NCI-H2196 treated with DMSO at 0.1 percent for 48 hours (cell line): Measurements from ENCODE around the gene DCP2.
"Not testable (repeated sequence)": the region's sequence is repeated elsewhere in the genome, so short reads cannot be mapped to it uniquely, and the experiment has no call there.

Experiments
- DNase-seq: peaks from one replicate; lab custom pipeline; 2025; ENCODE audit not compliant: unreplicated experiment; lab: John Stamatoyannopoulos, UW

DCP2 gene

GRCh38 chr5:112976432-112977309 is at the start of gene DCP2:
TSS of gene DCP2 (plus strand) at chr5:112976798. CDS start at chr5:112976934, 136 bp downstream.
- DNase-seq = peak; percentile 95

- no peak for DNase-seq
Measured at GRCh38 chr5:112929336-112930081, 47.1 kb upstream of the DCP2 start.

- no peak for DNase-seq
Measured at GRCh38 chr5:112930082-112930344, 46.6 kb upstream of the DCP2 start.

GRCh38 chr5:112931473-112931872 is 45.1 kb upstream of the DCP2 start:
- no peak for DNase-seq

- no peak for DNase-seq
Measured at GRCh38 chr5:112933105-112933504, 43.5 kb upstream of the DCP2 start.

GRCh38 chr5:112933651-112934365 is 42.8 kb upstream of the DCP2 start:
- DNase-seq = no peak

GRCh38 chr5:112934366-112934663 is 42.3 kb upstream of the DCP2 start:
- DNase-seq = no peak

- DNase-seq = no peak
Measured at GRCh38 chr5:112935675-112936074, 40.9 kb upstream of the DCP2 start.

- no peak for DNase-seq
Measured at GRCh38 chr5:112938286-112938685, 38.3 kb upstream of the DCP2 start.

- DNase-seq = no peak
Measured at GRCh38 chr5:112940670-112941069, 35.9 kb upstream of the DCP2 start.

GRCh38 chr5:112948458-112948857 is 28.1 kb upstream of the DCP2 start:
- no peak for DNase-seq

- DNase-seq = no peak
Measured at GRCh38 chr5:112951124-112951702, 25.4 kb upstream of the DCP2 start.

- DNase-seq = no peak
Measured at GRCh38 chr5:112956606-112957005, 20.0 kb upstream of the DCP2 start.

- DNase-seq = no peak
Measured at GRCh38 chr5:112957036-112957808, 19.4 kb upstream of the DCP2 start.

GRCh38 chr5:112958093-112959088 is 18.2 kb upstream of the DCP2 start:
- peak; percentile 54 for DNase-seq

GRCh38 chr5:112959872-112960271 is 16.7 kb upstream of the DCP2 start:
- not testable (repeated sequence) for DNase-seq

- DNase-seq = no peak
Measured at GRCh38 chr5:112960315-112960714, 16.3 kb upstream of the DCP2 start.

- DNase-seq = no peak
Measured at GRCh38 chr5:112960863-112961504, 15.6 kb upstream of the DCP2 start.

- DNase-seq = not testable (repeated sequence)
Measured at GRCh38 chr5:112963374-112963733, 13.2 kb upstream of the DCP2 start.
